Measurements from ENCODE around the gene NKG7. TPM values are rescaled to one million over a fixed set of nuclear protein-coding genes. Genes with fewer than 3 reads are reported as not detected.

Gene NKG7
- total and polyA plus RNA-seq, 2 of the 13 experiments (the other 11 are each of a cell fraction or from before 2014, with no cell fraction given) = 0.40 TPM; not detected in 1

- TF ChIP-seq PAWR (CRISPR knock-in tag; IDR thresholded peaks at IDR 0.05; ENCODE audit: borderline replicate concordance) (no peak), ZBTB38 (CRISPR knock-in tag; IDR thresholded peaks at IDR 0.05) (peak; percentile 54; the same call in 1 of the 2 replicates), IKZF4 (CRISPR knock-in tag; IDR thresholded peaks at IDR 0.05; ENCODE audit: borderline replicate concordance, low read depth, not compliant biosample characterization) (no peak), ZNF788 (CRISPR knock-in tag; IDR thresholded peaks at IDR 0.05; ENCODE audit: borderline replicate concordance) (peak; percentile 67; the same call in 1 of the 2 replicates), ZEB1 (IDR thresholded peaks at IDR 0.05; ENCODE audit: insufficient replicate concordance, low read depth) (no peak), GATAD2A (CRISPR knock-in tag; IDR thresholded peaks at IDR 0.05) (peak; percentile 51; the same call in 1 of the 2 replicates), ASH2L (IDR thresholded peaks at IDR 0.05; ENCODE audit: insufficient read length, low read depth, low read length) (no peak), ZNF333 (CRISPR knock-in tag; IDR thresholded peaks at IDR 0.05; ENCODE audit: borderline replicate concordance) (no peak), HMGXB4 (CRISPR knock-in tag; IDR thresholded peaks at IDR 0.05; ENCODE audit: borderline replicate concordance in 1 of 2, low read depth in 1 of 2) (peak; percentile 9 to 29; a peak in 1 of 4 replicates), ZNF639 (CRISPR knock-in tag; conservative IDR thresholded peaks at IDR 0.05) (no peak), CENPBD1 (CRISPR knock-in tag; IDR thresholded peaks at IDR 0.05; ENCODE audit: borderline replicate concordance, low read depth) (no peak), LBX2 (CRISPR knock-in tag; IDR thresholded peaks at IDR 0.05; ENCODE audit: borderline replicate concordance) (no peak), HOXA3 (CRISPR knock-in tag; IDR thresholded peaks at IDR 0.05) (peak; percentile 55), AGO1 (IDR thresholded peaks at IDR 0.05; ENCODE audit: low read depth, low read length, poor library complexity, severe bottlenecking) (peak; percentile 28), BORCS8-MEF2B (CRISPR knock-in tag; IDR thresholded peaks at IDR 0.05) (peak; percentile 67; the same call in 1 of the 2 replicates), HNRNPL (IDR thresholded peaks at IDR 0.05; ENCODE audit: low read depth, low read length) (peak; percentile 90), IRF2 (CRISPR knock-in tag; IDR thresholded peaks at IDR 0.05) (peak; percentile 37; the same call in 1 of the 2 replicates), SAP130 (CRISPR knock-in tag; IDR thresholded peaks at IDR 0.05; ENCODE audit: low read depth) (peak; percentile 62), NR2F6 (IDR thresholded peaks at IDR 0.05) (peak; percentile 40; the same call in 1 of the 2 replicates), NR2F6 (CRISPR knock-in tag; IDR thresholded peaks at IDR 0.05) (peak; percentile 76; the same call in 1 of the 2 replicates), ZNF274 (CRISPR knock-in tag; IDR thresholded peaks at IDR 0.05) (0 out of 2 replicates have a peak, but pooled peaks have one; percentile 41), MBNL3 (CRISPR knock-in tag; conservative IDR thresholded peaks at IDR 0.05) (no peak), FOXA3 (CRISPR knock-in tag; IDR thresholded peaks at IDR 0.05) (peak; percentile 9; the same call in 1 of the 2 replicates), SCMH1 (CRISPR knock-in tag; IDR thresholded peaks at IDR 0.05; ENCODE audit: borderline replicate concordance) (no peak), NFKB2 (CRISPR knock-in tag; IDR thresholded peaks at IDR 0.05; ENCODE audit: borderline replicate concordance) (peak; percentile 62; the same call in 1 of the 2 replicates), KDM1A (CRISPR knock-in tag; IDR thresholded peaks at IDR 0.05) (no peak), ZMYM3 (CRISPR knock-in tag; IDR thresholded peaks at IDR 0.05) (0 out of 2 replicates have a peak, but pooled peaks have one; percentile 54), POLR2AphosphoS5 (IDR thresholded peaks at IDR 0.05; ENCODE audit: low read depth, low read length) (peak; percentile 42; the same call in 1 of the 2 replicates), SALL1 (CRISPR knock-in tag; IDR thresholded peaks at IDR 0.05) (peak; percentile 66)
These were observed 16.7 kb upstream of the NKG7 start (continued) for GRCh38 chr19:51389143-51389542.

All from HepG2 (cell line).